Measurements from ENCODE around the gene PNLIPRP1.

Gene PNLIPRP1

GRCh38 chr10:116589926-116590325 lies 833 bp upstream of the PNLIPRP1 start:
- DNase-seq (no peak), ATAC-seq (no peak)
- Mint-ChIP-seq H3K27ac (no peak overlapping the region), H3K9me3 (peaks cover 0 to 7% of the 10 kb centered on the region in 2 donors), H3K4me1 (no peaks in the 10 kb centered on the region), H3K4me3 (no peak overlapping the region), H3K27me3 (no peaks in the 10 kb centered on the region)

GRCh38 chr10:116593139-116593740 lies 2.5 kb downstream of the PNLIPRP1 start:
- peaks cover 8% of the 10 kb centered on the region for H3K27me3 Mint-ChIP-seq
- H3K4me3 Mint-ChIP-seq: no peak overlapping the region
- ATAC-seq: no peak

GRCh38 chr10:116594525-116595035 lies 3.8 kb downstream of the PNLIPRP1 start:
- ATAC-seq: no peak
- Mint-ChIP-seq H3K4me3 (no peak overlapping the region), H3K4me1 (no peaks in the 10 kb centered on the region), H3K27ac (no peak overlapping the region), H3K9me3 (no peaks in the 10 kb centered on the region), H3K27me3 (peaks cover 8% of the 10 kb centered on the region)
- DNase-seq: no peak

More at GRCh38 chr10:116593139-116593740, 2.5 kb downstream of the PNLIPRP1 start:
- DNase-seq: no peak
- no peaks in the 10 kb centered on the region for H3K9me3 Mint-ChIP-seq
- no peaks in the 10 kb centered on the region for H3K4me1 Mint-ChIP-seq
- H3K27ac Mint-ChIP-seq: no peak overlapping the region

GRCh38 chr10:116596062-116596461 lies 5.3 kb downstream of the PNLIPRP1 start:
- no peak overlapping the region for H3K27ac Mint-ChIP-seq
- ATAC-seq (no peak), DNase-seq (no peak)
- H3K4me3 Mint-ChIP-seq: no peak overlapping the region
- H3K4me1 Mint-ChIP-seq: no peaks in the 10 kb centered on the region
- H3K9me3 Mint-ChIP-seq: no peaks in the 10 kb centered on the region
- H3K27me3 Mint-ChIP-seq: peaks cover 8% of the 10 kb centered on the region

- DNase-seq (no peak), ATAC-seq (no peak)
- Mint-ChIP-seq H3K4me1 (no peaks in the 10 kb centered on the region), H3K4me3 (no peak overlapping the region), H3K27me3 (peaks cover 8% of the 10 kb centered on the region), H3K27ac (no peak overlapping the region), H3K9me3 (no peaks in the 10 kb centered on the region)
Measured at GRCh38 chr10:116597543-116597942, 6.8 kb downstream of the PNLIPRP1 start.

GRCh38 chr10:116598329-116598728 lies 7.6 kb downstream of the PNLIPRP1 start:
- no peak overlapping the region for H3K27ac Mint-ChIP-seq
- no peaks in the 10 kb centered on the region for H3K4me1 Mint-ChIP-seq
- peaks cover 8% of the 10 kb centered on the region for H3K27me3 Mint-ChIP-seq
- H3K4me3 Mint-ChIP-seq: no peak overlapping the region
- H3K9me3 Mint-ChIP-seq: no peaks in the 10 kb centered on the region
- DNase-seq: no peak
- ATAC-seq: no peak

GRCh38 chr10:116599991-116600390 lies 9.2 kb downstream of the PNLIPRP1 start:
- no peak overlapping the region for H3K27ac Mint-ChIP-seq
- H3K4me3 Mint-ChIP-seq: no peak overlapping the region
- no peak for DNase-seq
- no peaks in the 10 kb centered on the region for H3K4me1 Mint-ChIP-seq
- ATAC-seq: no peak
- peaks cover 8% of the 10 kb centered on the region for H3K27me3 Mint-ChIP-seq
- no peaks in the 10 kb centered on the region for H3K9me3 Mint-ChIP-seq

GRCh38 chr10:116602648-116603400 lies 12.1 kb downstream of the PNLIPRP1 start:
- ATAC-seq: no peak
- H3K9me3 Mint-ChIP-seq: no peaks in the 10 kb centered on the region
- H3K4me3 Mint-ChIP-seq: no peak overlapping the region
- H3K4me1 Mint-ChIP-seq: no peaks in the 10 kb centered on the region
- no peak for DNase-seq
- H3K27me3 Mint-ChIP-seq: peaks cover 22% of the 10 kb centered on the region
- H3K27ac Mint-ChIP-seq: no peak overlapping the region

- Mint-ChIP-seq H3K27ac (no peak overlapping the region), H3K4me3 (no peak overlapping the region), H3K4me1 (peaks cover 5% of the 10 kb centered on the region), H3K27me3 (peaks cover 51% of the 10 kb centered on the region), H3K9me3 (no peaks in the 10 kb centered on the region)
- no peak for DNase-seq
- ATAC-seq: no peak
Measured at GRCh38 chr10:116606061-116606483, 15.3 kb downstream of the PNLIPRP1 start.

GRCh38 chr10:116607336-116607735 lies 16.6 kb downstream of the PNLIPRP1 start:
- DNase-seq (no peak), ATAC-seq (no peak)
- H3K4me3 Mint-ChIP-seq: no peak overlapping the region
- H3K27me3 Mint-ChIP-seq: peaks cover 54% of the 10 kb centered on the region
- no peak overlapping the region for H3K27ac Mint-ChIP-seq
- no peaks in the 10 kb centered on the region for H3K9me3 Mint-ChIP-seq
- H3K4me1 Mint-ChIP-seq: peaks cover 5% of the 10 kb centered on the region

- H3K27ac Mint-ChIP-seq: no peak overlapping the region
- H3K4me3 Mint-ChIP-seq: peak overlapping the region in 1 of 2 donors; percentile 46
- DNase-seq (no peak), ATAC-seq (no peak)
- H3K9me3 Mint-ChIP-seq: no peaks in the 10 kb centered on the region
- peaks cover 5% of the 10 kb centered on the region for H3K4me1 Mint-ChIP-seq
- H3K27me3 Mint-ChIP-seq: peaks cover 61% of the 10 kb centered on the region
Measured at GRCh38 chr10:116608686-116609594, 18.2 kb downstream of the PNLIPRP1 start.

- Mint-ChIP-seq H3K27me3 (peaks cover 67% of the 10 kb centered on the region), H3K9me3 (no peaks in the 10 kb centered on the region), H3K27ac (no peak overlapping the region), H3K4me1 (peaks cover 5% of the 10 kb centered on the region), H3K4me3 (no peak overlapping the region)
- DNase-seq (no peak), ATAC-seq (no peak)
Measured at GRCh38 chr10:116610443-116611152, 19.8 kb downstream of the PNLIPRP1 start.

- H3K27me3 Mint-ChIP-seq: peaks cover 65% of the 10 kb centered on the region
- peaks cover 5% of the 10 kb centered on the region for H3K4me1 Mint-ChIP-seq
- H3K4me3 Mint-ChIP-seq: no peak overlapping the region
- no peak overlapping the region for H3K27ac Mint-ChIP-seq
- DNase-seq (no peak), ATAC-seq (no peak)
- H3K9me3 Mint-ChIP-seq: no peaks in the 10 kb centered on the region
Measured at GRCh38 chr10:116611153-116611545, 20.4 kb downstream of the PNLIPRP1 start.

GRCh38 chr10:116612107-116612769 lies 21.5 kb downstream of the PNLIPRP1 start:
- no peaks in the 10 kb centered on the region for H3K9me3 Mint-ChIP-seq
- ATAC-seq (no peak), DNase-seq (no peak)
- peaks cover 5% of the 10 kb centered on the region for H3K4me1 Mint-ChIP-seq
- H3K4me3 Mint-ChIP-seq: no peak overlapping the region
- H3K27me3 Mint-ChIP-seq: peaks cover 60% of the 10 kb centered on the region
- no peak overlapping the region for H3K27ac Mint-ChIP-seq

- H3K27me3 Mint-ChIP-seq: peaks cover 58% of the 10 kb centered on the region
- H3K9me3 Mint-ChIP-seq: no peaks in the 10 kb centered on the region
- DNase-seq (no peak), ATAC-seq (no peak)
- peak overlapping the region in 1 of 2 donors; percentile 13 for H3K27ac Mint-ChIP-seq
- peaks cover 5% of the 10 kb centered on the region for H3K4me1 Mint-ChIP-seq
- no peak overlapping the region for H3K4me3 Mint-ChIP-seq
Measured at GRCh38 chr10:116613471-116613870, 22.7 kb downstream of the PNLIPRP1 start.

Measured in stimulated activated naive CD8-positive, alpha-beta T cell treated with anti-CD3 and anti-CD28 coated beads, Interleukin-15, amount 100 ng/mL, for 72 hours (primary cell).